ENCODE measurements around the gene UTS2. TPM values are rescaled to one million over a fixed set of nuclear protein-coding genes. Genes with fewer than 3 reads are reported as not detected.

UTS2 gene
- total and polyA plus RNA-seq, 2 donors = 0.16 TPM; not detected in 1

GRCh38 chr1:7873801-7874795 lies 21.2 kb upstream of the UTS2 start:
- 82% methylated on average over 11 of the region's 11 CpGs for WGBS
- Histone ChIP-seq H3K27ac (ENCODE audit: low read depth) (no peak overlapping the region), H3K4me3 (ENCODE audit: low read depth, low read length) (no peak overlapping the region), H3K4me1 (ENCODE audit: insufficient read depth) (no peaks in the 10 kb centered on the region), H3K36me3 (ENCODE audit: insufficient read depth) (no peaks in the 10 kb centered on the region)
- no peak for DNase-seq (ENCODE audit: extremely low spot score)

- Histone ChIP-seq H3K4me3 (ENCODE audit: low read depth, low read length) (no peak overlapping the region), H3K36me3 (ENCODE audit: insufficient read depth) (no peaks in the 10 kb centered on the region), H3K4me1 (ENCODE audit: insufficient read depth) (no peaks in the 10 kb centered on the region), H3K27ac (ENCODE audit: low read depth) (no peak overlapping the region)
- 67% methylated on average over 6 of the region's 6 CpGs for WGBS
- no peak for DNase-seq (ENCODE audit: extremely low spot score)
Observed at GRCh38 chr1:7871136-7871535, 18.3 kb upstream of the UTS2 start.

GRCh38 chr1:7869136-7869920 lies 16.5 kb upstream of the UTS2 start:
- Histone ChIP-seq H3K4me3 (ENCODE audit: low read depth, low read length) (no peak overlapping the region), H3K36me3 (ENCODE audit: insufficient read depth) (no peaks in the 10 kb centered on the region), H3K27ac (ENCODE audit: low read depth) (no peak overlapping the region), H3K4me1 (ENCODE audit: insufficient read depth) (no peaks in the 10 kb centered on the region)
- DNase-seq (ENCODE audit: extremely low spot score) = no peak
- 91% methylated on average over 16 of the region's 16 CpGs for WGBS

- Histone ChIP-seq H3K27ac (ENCODE audit: low read depth) (no peak overlapping the region), H3K36me3 (ENCODE audit: insufficient read depth) (no peaks in the 10 kb centered on the region), H3K4me3 (ENCODE audit: low read depth, low read length) (no peak overlapping the region), H3K4me1 (ENCODE audit: insufficient read depth) (no peaks in the 10 kb centered on the region)
- 67% methylated on average over 10 of the region's 10 CpGs for WGBS
- no peak for DNase-seq (ENCODE audit: extremely low spot score)
Observed at GRCh38 chr1:7868070-7868780, 15.4 kb upstream of the UTS2 start.

DNA sequence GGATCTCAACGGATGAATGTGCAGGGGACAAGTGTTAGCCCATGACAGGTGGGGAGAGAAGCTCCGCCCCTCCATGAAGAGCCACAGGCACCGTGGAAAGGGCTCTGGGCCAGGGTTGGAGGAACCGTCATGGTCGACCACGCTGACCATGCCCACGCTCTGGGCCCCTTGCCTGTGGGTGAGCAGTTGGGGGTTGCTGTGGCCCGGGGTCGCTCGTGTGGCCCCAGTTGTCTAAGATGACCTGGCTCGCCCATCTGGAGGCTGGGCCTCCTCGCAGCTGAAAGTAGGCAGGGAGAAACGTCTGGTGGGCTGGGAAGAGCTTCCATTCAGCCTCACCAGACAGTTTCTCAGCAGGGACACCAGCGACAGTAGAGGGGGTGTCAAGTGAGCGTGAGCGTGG lies 13.1 kb upstream of the UTS2 start:
- no peak overlapping the region for H3K4me3 ChIP-seq (ENCODE audit: low read depth, low read length)
- H3K27ac ChIP-seq (ENCODE audit: low read depth) = no peak overlapping the region
- no peaks in the 10 kb centered on the region for H3K36me3 ChIP-seq (ENCODE audit: insufficient read depth)
- DNase-seq (ENCODE audit: extremely low spot score) = no peak
- WGBS = 90% methylated on average over 16 of the region's 16 CpGs
- H3K4me1 ChIP-seq (ENCODE audit: insufficient read depth) = no peaks in the 10 kb centered on the region

DNA sequence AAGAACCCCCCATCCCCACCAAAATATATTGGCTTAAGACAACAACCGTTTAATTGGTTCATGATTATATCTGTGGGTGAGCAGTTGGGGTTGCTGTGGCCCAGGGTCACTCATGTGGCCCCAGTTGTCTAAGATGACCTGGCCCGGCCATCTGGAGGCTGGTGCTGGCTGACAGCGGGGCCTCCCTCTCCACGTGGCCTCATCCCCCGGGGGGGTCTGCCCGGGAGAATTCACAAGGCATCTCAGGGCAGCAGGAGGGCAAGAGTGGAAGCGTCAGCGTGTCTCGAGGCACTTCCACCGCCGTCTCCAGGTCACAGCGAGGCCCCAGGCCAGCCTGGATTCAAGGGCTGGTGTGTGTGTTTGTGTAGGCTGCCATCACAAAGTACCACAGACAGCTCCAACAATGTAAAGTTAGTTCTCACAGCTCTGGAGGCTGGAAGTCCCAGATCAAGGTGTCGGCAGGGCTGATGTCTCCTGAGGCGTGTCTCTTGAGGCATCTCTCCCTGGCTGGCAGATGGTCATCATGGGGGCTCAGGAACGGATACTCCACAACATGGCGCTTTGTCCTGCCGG lies 11.0 kb upstream of the UTS2 start:
- 66% methylated on average over 17 of the region's 17 CpGs for WGBS
- H3K4me3 ChIP-seq (ENCODE audit: low read depth, low read length) = no peak overlapping the region
- H3K27ac ChIP-seq (ENCODE audit: low read depth) = no peak overlapping the region
- no peak for DNase-seq (ENCODE audit: extremely low spot score)
- H3K4me1 ChIP-seq (ENCODE audit: insufficient read depth) = no peaks in the 10 kb centered on the region
- no peaks in the 10 kb centered on the region for H3K36me3 ChIP-seq (ENCODE audit: insufficient read depth)

DNA sequence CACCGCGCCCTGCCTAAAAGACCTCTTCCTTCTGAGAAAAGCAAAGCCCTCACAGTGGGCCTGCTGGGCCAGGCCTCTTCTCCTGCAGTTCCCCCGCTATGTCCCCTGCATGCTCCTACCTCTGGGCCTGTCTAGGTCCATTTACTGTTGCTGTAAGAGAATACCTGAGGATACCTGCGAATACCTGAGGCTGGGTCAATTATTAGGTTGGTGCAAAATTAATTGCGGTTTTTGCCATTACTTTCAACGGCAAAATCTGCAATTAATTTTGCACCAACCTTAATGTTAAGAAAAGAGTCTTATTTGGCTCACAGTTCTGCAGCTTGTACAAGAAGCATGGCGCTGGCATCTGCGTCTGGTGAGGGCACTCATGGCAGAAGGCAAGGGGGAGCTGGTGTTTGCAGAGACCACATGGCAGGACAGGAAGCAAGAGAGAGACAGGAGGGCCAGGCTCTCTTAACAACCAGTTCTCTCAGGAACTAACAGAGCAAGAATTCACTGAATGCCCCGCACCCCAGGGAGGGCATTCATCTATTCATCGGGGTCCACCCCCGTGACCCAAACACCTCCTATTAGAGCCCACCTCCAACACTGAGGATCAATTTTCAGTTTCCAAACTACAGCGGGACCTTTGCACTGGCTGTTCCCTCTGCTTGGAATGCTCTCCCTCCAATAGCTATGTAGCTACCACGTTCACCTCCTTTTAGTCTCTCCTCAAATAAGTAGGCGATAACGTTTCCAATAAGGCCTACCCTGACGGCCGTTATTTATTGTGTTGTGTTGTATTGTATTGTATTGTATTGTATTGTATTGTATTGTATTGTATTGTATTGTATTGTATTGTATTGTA lies 9.6 kb upstream of the UTS2 start:
- H3K27ac ChIP-seq (ENCODE audit: low read depth) = no peak overlapping the region
- H3K4me3 ChIP-seq (ENCODE audit: low read depth, low read length) = no peak overlapping the region
- WGBS = 93% methylated on average over 17 of the region's 17 CpGs
- DNase-seq (ENCODE audit: extremely low spot score) = no peak
- H3K4me1 ChIP-seq (ENCODE audit: insufficient read depth) = no peaks in the 10 kb centered on the region
- H3K36me3 ChIP-seq (ENCODE audit: insufficient read depth) = no peaks in the 10 kb centered on the region

DNA sequence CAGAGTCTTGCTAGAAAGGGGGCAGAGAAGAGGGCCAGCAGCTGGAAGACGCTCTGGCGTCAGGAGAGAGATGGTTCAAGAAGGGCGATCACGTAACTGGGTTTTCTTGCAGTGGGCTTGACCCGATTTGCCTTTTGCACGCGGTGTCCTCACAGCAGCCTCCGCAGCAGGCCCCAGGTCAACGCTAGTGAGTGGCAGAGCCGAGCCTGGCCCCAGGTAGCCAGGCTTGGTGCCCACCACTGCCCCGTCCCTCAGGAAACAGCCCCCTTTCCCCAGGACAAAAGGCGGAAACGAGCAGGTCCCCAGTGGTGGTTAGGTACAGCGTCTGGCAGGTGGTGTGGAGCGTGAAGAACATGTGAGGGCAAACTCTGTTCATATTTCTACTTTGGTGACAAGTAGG lies 8.6 kb upstream of the UTS2 start:
- no peak overlapping the region for H3K27ac ChIP-seq (ENCODE audit: low read depth)
- H3K36me3 ChIP-seq (ENCODE audit: insufficient read depth) = no peaks in the 10 kb centered on the region
- WGBS = 93% methylated on average over 15 of the region's 15 CpGs
- no peak for DNase-seq (ENCODE audit: extremely low spot score)
- no peak overlapping the region for H3K4me3 ChIP-seq (ENCODE audit: low read depth, low read length)
- H3K4me1 ChIP-seq (ENCODE audit: insufficient read depth) = no peaks in the 10 kb centered on the region

DNA sequence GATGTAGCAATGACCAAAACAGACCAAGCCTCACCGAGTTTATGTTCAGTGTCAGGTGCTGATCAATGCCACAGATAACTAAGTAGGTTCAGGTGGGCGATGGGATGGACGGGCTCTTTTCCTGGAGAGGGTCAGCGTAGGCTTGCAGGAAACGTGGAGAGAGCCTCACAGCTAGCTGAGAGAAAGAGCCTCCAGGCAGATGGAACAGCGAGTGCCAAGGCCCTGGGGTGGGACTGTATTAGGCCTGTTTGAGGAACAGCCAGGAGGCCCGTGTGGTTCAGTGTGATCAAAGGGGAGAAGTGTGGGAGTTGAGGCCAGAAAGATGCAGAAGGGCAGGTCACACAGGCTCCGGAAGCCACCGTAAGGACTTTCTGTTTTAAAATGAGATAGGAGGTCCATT lies 7.3 kb upstream of the UTS2 start:
- 87% methylated on average over 9 of the region's 9 CpGs for WGBS

DNA sequence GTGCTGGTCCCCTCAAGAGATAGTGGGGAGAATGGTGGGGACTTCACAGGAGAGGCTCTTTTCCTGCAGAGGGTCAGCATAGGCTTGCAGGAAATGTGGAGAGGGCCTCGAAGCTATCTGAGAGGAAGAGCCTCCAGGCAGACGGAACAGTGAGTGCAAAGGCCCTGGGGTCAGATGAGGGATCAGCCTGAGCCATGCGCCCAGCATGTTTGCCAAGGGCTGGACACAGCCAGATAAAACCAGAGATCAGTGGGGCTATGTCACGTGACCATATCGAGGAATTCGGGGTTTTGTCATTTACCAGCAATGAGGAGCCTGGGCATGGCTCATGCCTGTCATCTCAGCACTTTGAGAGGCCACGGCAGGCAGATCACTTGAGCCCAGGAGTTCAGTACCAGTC lies 6.5 kb upstream of the UTS2 start:
- WGBS = 87% methylated on average over 7 of the region's 7 CpGs
- Histone ChIP-seq H3K27ac (ENCODE audit: low read depth) (no peak overlapping the region), H3K4me3 (ENCODE audit: low read depth, low read length) (no peak overlapping the region), H3K4me1 (ENCODE audit: insufficient read depth) (no peaks in the 10 kb centered on the region), H3K36me3 (ENCODE audit: insufficient read depth) (no peaks in the 10 kb centered on the region)
- no peak for DNase-seq (ENCODE audit: extremely low spot score)

More for the DNA sequence above, 7.3 kb upstream of the UTS2 start:
- no peaks in the 10 kb centered on the region for H3K4me1 ChIP-seq (ENCODE audit: insufficient read depth)
- no peak overlapping the region for H3K4me3 ChIP-seq (ENCODE audit: low read depth, low read length)
- no peaks in the 10 kb centered on the region for H3K36me3 ChIP-seq (ENCODE audit: insufficient read depth)
- no peak for DNase-seq (ENCODE audit: extremely low spot score)
- H3K27ac ChIP-seq (ENCODE audit: low read depth) = no peak overlapping the region

GRCh38 chr1:7857985-7858384 lies 5.1 kb upstream of the UTS2 start:
- Histone ChIP-seq H3K4me3 (ENCODE audit: low read depth, low read length) (no peak overlapping the region), H3K4me1 (ENCODE audit: insufficient read depth) (no peaks in the 10 kb centered on the region), H3K36me3 (ENCODE audit: insufficient read depth) (no peaks in the 10 kb centered on the region), H3K27ac (ENCODE audit: low read depth) (no peak overlapping the region)
- WGBS = 43% methylated on average over 4 of the region's 4 CpGs
- DNase-seq (ENCODE audit: extremely low spot score) = no peak

- no peak overlapping the region for H3K27ac ChIP-seq (ENCODE audit: low read depth)
- no peaks in the 10 kb centered on the region for H3K36me3 ChIP-seq (ENCODE audit: insufficient read depth)
- H3K4me1 ChIP-seq (ENCODE audit: insufficient read depth) = no peaks in the 10 kb centered on the region
- no peak for DNase-seq (ENCODE audit: extremely low spot score)
- 72% methylated on average over 2 of the region's 2 CpGs for WGBS
- H3K4me3 ChIP-seq (ENCODE audit: low read depth, low read length) = no peak overlapping the region
Observed at GRCh38 chr1:7857000-7857399, 4.1 kb upstream of the UTS2 start.

Data from urinary bladder (tissue), 4 donors.